CD4-positive, alpha-beta T cell (primary cell): ENCODE data around the gene CTAGE1. TPM values are rescaled to one million over a fixed set of nuclear protein-coding genes. Genes with fewer than 3 reads are reported as not detected.

Source experiments
- ATAC-seq: fragments of 200-7000 bp; cut with Tn5 transposase; one replicate; pipeline ENCODE4 v1.10.0; 2022; ENCODE audit warnings: mild to moderate bottlenecking; ENCODE audit not compliant: poor library complexity
- CTCF ChIA-PET: fragments of 350-600 bp; sonication (Branson Sonifier 250); formaldehyde crosslinking; loops from one replicate; lab custom pipeline; 2021; ENCODE audit warnings: antibody characterized with exemption, inconsistent platforms; lab: Charles Lee
- POLR2A ChIA-PET: fragments of 350-600 bp; sonication (Branson Sonifier 250); formaldehyde crosslinking; loops from one replicate; lab custom pipeline; 2021; ENCODE audit warnings: antibody characterized with exemption, inconsistent platforms; lab: Charles Lee
- DNase-seq, 14 experiments: peaks; one replicate each; pipeline ENCODE4 v3.0.0-alpha.2; 2013 to 2020; ENCODE audit warnings: mixed read lengths in 2 of 14
- H3K27ac ChIP-seq, 2 donors: one replicate each; pipeline versions ENCODE4 v1.5.1 to v1.7.0; 2013; ENCODE audit warnings: low read length in 2 of 2, low read depth in 1 of 2, mild to moderate bottlenecking in 1 of 2
- H3K27me3 ChIP-seq, 2 experiments: 1 replicate in 1 of 2; 2 replicates in 1 of 2; pipeline versions ENCODE4 v1.6.1 to v1.7.0; 2013; ENCODE audit warnings: low read length in 2 of 2, control low read depth in 1 of 2, mild to moderate bottlenecking in 1 of 2, moderate library complexity in 1 of 2; ENCODE audit not compliant: insufficient read depth in 2 of 2, control insufficient read depth in 1 of 2
- H3K36me3 ChIP-seq: one replicate; pipeline ENCODE4 v1.6.1; 2013; ENCODE audit warnings: low read length, control low read depth; ENCODE audit not compliant: insufficient read depth
- H3K4me1 ChIP-seq: one replicate; pipeline ENCODE4 v1.6.1; 2013; ENCODE audit warnings: low read length, control low read depth; ENCODE audit not compliant: insufficient read depth
- H3K4me3 ChIP-seq: one replicate; pipeline ENCODE4 v1.5.1; 2013; ENCODE audit warnings: mild to moderate bottlenecking, low read length, moderate library complexity
- H3K9me3 ChIP-seq, 2 experiments: 1 replicate in 1 of 2; 2 replicates in 1 of 2; pipeline versions ENCODE4 v1.6.1 to v1.7.0; 2013; ENCODE audit warnings: low read length in 2 of 2, mild to moderate bottlenecking in 2 of 2, control low read depth in 1 of 2, moderate library complexity in 1 of 2; ENCODE audit not compliant: control insufficient read depth in 1 of 2, insufficient read depth in 1 of 2
- H3K27ac Mint-ChIP-seq: one replicate; pipeline ENCODE4 v1.8.0; 2020; ENCODE audit warnings: mixed read lengths
- H3K27me3 Mint-ChIP-seq: one replicate; pipeline ENCODE4 v1.8.0; 2021; ENCODE audit warnings: mixed read lengths
- H3K36me3 Mint-ChIP-seq: one replicate; pipeline ENCODE4 v1.8.0; 2021; ENCODE audit warnings: low read depth, mixed read lengths
- H3K4me1 Mint-ChIP-seq: one replicate; pipeline ENCODE4 v1.8.0; 2021; ENCODE audit warnings: low read depth, mixed read lengths
- H3K4me3 Mint-ChIP-seq: one replicate; pipeline ENCODE4 v1.8.0; 2020; ENCODE audit warnings: mild to moderate bottlenecking, mixed read lengths
- H3K9me3 Mint-ChIP-seq: one replicate; pipeline ENCODE4 v1.8.0; 2020; ENCODE audit warnings: mixed read lengths
- CTCF ChIP-seq: fragments of 200-600 bp; IDR thresholded peaks from one replicate; pipeline ENCODE4 v1.8.0; 2022; ENCODE audit warnings: antibody characterized with exemption, mild to moderate bottlenecking
- intact Hi-C, 2 experiments: fragments of 100-400 bp; cut with DNase I in 1 of 2; cut with micrococcal nuclease in 1 of 2; formaldehyde crosslinking; loops; one replicate each; pipeline versions ENCODE4 v1.15.1 to v1.9.0; 2023 to 2025; cut with DNase I, micrococcal nuclease
- total RNA-seq, 174 experiments: library from RNA in 2 of 174; stranded (reverse) in 2 of 174; gene quantifications; one replicate each; pipeline ENCODE4 v1.2.3 and lab custom pipeline; 2021 to 2026

The CTAGE1 gene
- total RNA-seq, 2 experiments from 2014 or later: not detected

- Histone ChIP-seq H3K9me3 (no peaks in the 10 kb centered on the region), H3K27ac (no peak overlapping the region), H3K27me3 (no peaks in the 10 kb centered on the region), H3K36me3 (no peaks in the 10 kb centered on the region), H3K4me3 (no peak overlapping the region), H3K4me1 (peaks cover under 1% of the 10 kb centered on the region)
- H3K4me1 Mint-ChIP-seq: no peaks in the 10 kb centered on the region
- intact Hi-C loops: no loop called here
- H3K27me3 Mint-ChIP-seq: peaks cover 8% of the 10 kb centered on the region
- H3K9me3 Mint-ChIP-seq: no peaks in the 10 kb centered on the region
- ATAC-seq (no peak), DNase-seq (no peak)
- no peaks in the 10 kb centered on the region for H3K36me3 Mint-ChIP-seq
- CTCF ChIA-PET: no interaction called here
- H3K27ac Mint-ChIP-seq: no peak overlapping the region
- H3K4me3 Mint-ChIP-seq: no peak overlapping the region
- POLR2A ChIA-PET: no interaction called here
- no peak for TF ChIP-seq CTCF
These were observed 39.8 kb upstream of the CTAGE1 start for GRCh38 chr18:22457524-22457923.

DNA sequence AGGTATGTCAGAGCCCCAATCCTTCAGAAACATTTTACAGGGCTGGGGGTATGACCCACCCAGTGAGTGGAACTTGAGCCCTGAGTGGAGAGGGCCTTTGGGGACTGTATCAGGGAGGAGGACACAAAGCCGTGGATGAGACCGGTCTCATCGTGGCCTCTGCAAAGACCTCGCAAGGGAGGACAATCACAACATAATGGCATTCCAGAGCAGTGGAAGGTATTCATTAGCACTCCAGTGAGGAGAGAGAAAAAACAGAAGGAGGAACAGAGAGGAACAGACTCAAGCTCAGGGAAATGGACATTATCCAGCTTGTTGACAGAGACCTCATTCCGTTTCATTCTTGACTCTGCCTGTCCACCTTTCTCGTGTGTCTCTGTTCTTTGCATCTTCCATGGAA, 38.8 kb upstream of the CTAGE1 start:
- H3K36me3 ChIP-seq: no peaks in the 10 kb centered on the region

GRCh38 chr18:22456116-22456480, 38.4 kb upstream of the CTAGE1 start:
- POLR2A ChIA-PET: no interaction called here
- H3K4me3 Mint-ChIP-seq: no peak overlapping the region
- CTCF ChIA-PET: no interaction called here
- H3K9me3 Mint-ChIP-seq: no peaks in the 10 kb centered on the region
- Histone ChIP-seq H3K9me3 (no peaks in the 10 kb centered on the region), H3K4me3 (no peak overlapping the region), H3K27ac (no peak overlapping the region), H3K4me1 (peaks cover 2% of the 10 kb centered on the region), H3K36me3 (no peaks in the 10 kb centered on the region), H3K27me3 (no peaks in the 10 kb centered on the region)
- no peaks in the 10 kb centered on the region for H3K36me3 Mint-ChIP-seq
- H3K4me1 Mint-ChIP-seq: no peaks in the 10 kb centered on the region
- TF ChIP-seq CTCF: no peak
- no peak overlapping the region for H3K27ac Mint-ChIP-seq
- intact Hi-C loops: no loop called here
- DNase-seq (no peak), ATAC-seq (no peak)
- peaks cover 8% of the 10 kb centered on the region for H3K27me3 Mint-ChIP-seq

More for the DNA sequence above, 38.8 kb upstream of the CTAGE1 start:
- Mint-ChIP-seq H3K36me3 (no peaks in the 10 kb centered on the region), H3K27me3 (peaks cover 8% of the 10 kb centered on the region), H3K4me3 (no peak overlapping the region), H3K4me1 (no peaks in the 10 kb centered on the region), H3K9me3 (no peaks in the 10 kb centered on the region), H3K27ac (no peak overlapping the region)
- intact Hi-C loops: no loop called here
- CTCF ChIA-PET: interaction anchor here (0.6 kb wide), 1 partner anchor 31 kb away, joined by 3 read pairs; no protein-coding TSS in a partner anchor
- H3K9me3 ChIP-seq: no peaks in the 10 kb centered on the region
- no peak for TF ChIP-seq CTCF
- POLR2A ChIA-PET: no interaction called here
- no peak for ATAC-seq
- no peak overlapping the region for H3K27ac ChIP-seq
- H3K27me3 ChIP-seq: no peaks in the 10 kb centered on the region
- H3K4me1 ChIP-seq: peaks cover 2% of the 10 kb centered on the region
- no peak for DNase-seq
- H3K4me3 ChIP-seq: no peak overlapping the region
